GM23338 (cell line): ENCODE results near the gene MAPK11. TPM values are rescaled to one million over a fixed set of nuclear protein-coding genes. Genes with fewer than 3 reads are reported as not detected.
A peak's percentile ranks its signal among the peaks of the same experiment; 100 is the strongest.

ENCODE experiments used
- ATAC-seq: fragments of 200-7000 bp; cut with Tn5 transposase; 3 replicates; pipeline ENCODE4 v1.9.1; 2020
- DNase-seq: peaks from one replicate; pipeline ENCODE4 v3.0.0-alpha.2; 2015; ENCODE audit warnings: low spot score
- H2AFZ ChIP-seq: fragments of 200-600 bp; sonication (generic); 2 replicates; pipeline ENCODE4 v1.8.0; 2016; ENCODE audit warnings: antibody characterized with exemption, mild to moderate bottlenecking, moderate library complexity
- H3F3A ChIP-seq: fragments of 200-600 bp; sonication (generic); replicated peaks from 2 replicates; pipeline ENCODE4 v1.8.0; 2017; ENCODE audit warnings: antibody characterized with exemption, mixed run types, low read depth
- H3K27ac ChIP-seq: fragments of 200-600 bp; sonication (generic); 2 replicates; pipeline ENCODE4 v1.6.1; 2016; ENCODE audit warnings: low read depth
- H3K27me3 ChIP-seq: fragments of 200-600 bp; sonication (generic); 2 replicates; pipeline ENCODE4 v1.8.0; 2016; ENCODE audit warnings: mild to moderate bottlenecking, mixed run types, moderate library complexity; ENCODE audit not compliant: insufficient read depth
- H3K36me3 ChIP-seq: fragments of 200-600 bp; sonication (generic); 2 replicates; pipeline ENCODE4 v1.8.0; 2016; ENCODE audit warnings: mild to moderate bottlenecking; ENCODE audit not compliant: insufficient read depth
- H3K4me1 ChIP-seq: fragments of 200-600 bp; sonication (generic); 2 replicates; pipeline ENCODE4 v1.8.0; 2016; ENCODE audit warnings: mild to moderate bottlenecking, moderate library complexity; ENCODE audit not compliant: insufficient read depth
- H3K4me2 ChIP-seq: fragments of 200-600 bp; sonication (generic); 2 replicates; pipeline ENCODE4 v1.7.1; 2017; ENCODE audit warnings: mixed run types
- H3K4me3 ChIP-seq: fragments of 200-600 bp; sonication (generic); 2 replicates; pipeline ENCODE4 v1.6.1; 2016; ENCODE audit warnings: mixed run types
- H3K79me2 ChIP-seq: fragments of 200-600 bp; sonication (generic); replicated peaks from 2 replicates; pipeline ENCODE4 v1.8.0; 2017; ENCODE audit warnings: mild to moderate bottlenecking; ENCODE audit not compliant: insufficient read depth
- H3K9me2 ChIP-seq: fragments of 200-600 bp; sonication (generic); 2 replicates; pipeline ENCODE4 v1.8.0; 2017; ENCODE audit not compliant: insufficient read depth
- H4K20me1 ChIP-seq: fragments of 200-600 bp; sonication (generic); replicated peaks from 2 replicates; pipeline ENCODE4 v1.8.0; 2017; ENCODE audit warnings: mild to moderate bottlenecking; ENCODE audit not compliant: insufficient read depth
- H3K27ac Mint-ChIP-seq: 2 replicates; pipeline ENCODE4 v1.8.0; 2020; ENCODE audit warnings: inconsistent platforms, mild to moderate bottlenecking, moderate library complexity, mixed read lengths
- H3K27me3 Mint-ChIP-seq: 3 replicates; pipeline ENCODE4 v1.8.0; 2022; ENCODE audit warnings: low read depth, mild to moderate bottlenecking, moderate library complexity, mixed read lengths, inconsistent platforms; ENCODE audit not compliant: insufficient read depth, poor library complexity
- H3K36me3 Mint-ChIP-seq: 3 replicates; pipeline ENCODE4 v1.8.0; 2021; ENCODE audit warnings: low read depth, mild to moderate bottlenecking, inconsistent platforms, moderate library complexity, mixed read lengths
- H3K4me1 Mint-ChIP-seq: 3 replicates; pipeline ENCODE4 v1.8.0; 2020; ENCODE audit warnings: mild to moderate bottlenecking, inconsistent platforms, mixed read lengths
- H3K4me3 Mint-ChIP-seq: 3 replicates; pipeline ENCODE4 v1.8.0; 2021; ENCODE audit warnings: moderate library complexity, mild to moderate bottlenecking, inconsistent platforms, mixed read lengths
- H3K9me3 Mint-ChIP-seq: 3 replicates; pipeline ENCODE4 v1.8.0; 2020; ENCODE audit warnings: moderate library complexity, mild to moderate bottlenecking, inconsistent platforms, mixed read lengths
- ETS1 ChIP-seq: IDR thresholded peaks from 2 replicates; pipeline ENCODE4 v1.6.1; 2016; ENCODE audit warnings: antibody characterized with exemption
- EZH2 ChIP-seq: fragments of 200-600 bp; sonication (generic); IDR thresholded peaks from one replicate; pipeline ENCODE4 v1.8.0; 2017; ENCODE audit warnings: antibody characterized with exemption, mild to moderate bottlenecking, low read depth; ENCODE audit not compliant: unreplicated experiment
- EZH2phosphoT487 ChIP-seq: fragments of 200-600 bp; sonication (generic); IDR thresholded peaks from one replicate; pipeline ENCODE4 v1.8.1; 2018; ENCODE audit warnings: antibody characterized with exemption; ENCODE audit not compliant: unreplicated experiment
- JUNB ChIP-seq: IDR thresholded peaks from one replicate; pipeline ENCODE4 v1.6.1; 2016; ENCODE audit warnings: antibody characterized with exemption; ENCODE audit not compliant: unreplicated experiment
- NANOG ChIP-seq: IDR thresholded peaks from 2 replicates; pipeline ENCODE4 v1.6.1; 2016; ENCODE audit warnings: antibody characterized with exemption, borderline replicate concordance
- POLR2AphosphoS5 ChIP-seq: IDR thresholded peaks from 2 replicates; pipeline ENCODE4 v1.6.1; 2016; ENCODE audit warnings: antibody characterized with exemption, low read depth
- REST ChIP-seq: IDR thresholded peaks from one replicate; pipeline ENCODE4 v1.6.1; 2018; ENCODE audit warnings: antibody characterized with exemption; ENCODE audit not compliant: unreplicated experiment
- ZNF114 ChIP-seq: fragments of 250-450 bp; sonication (Bioruptor Pico); IDR thresholded peaks from 2 replicates; pipeline ENCODE4 v1.5.0; 2020; ENCODE audit warnings: mild to moderate bottlenecking, moderate library complexity
- ZNF331 ChIP-seq: fragments of 250-450 bp; sonication (Bioruptor Pico); IDR thresholded peaks from 2 replicates; pipeline ENCODE4 v1.5.0; 2020; ENCODE audit warnings: low read depth, mild to moderate bottlenecking, moderate library complexity
- ZNF462 ChIP-seq: fragments of 250-450 bp; sonication (Bioruptor Pico); IDR thresholded peaks from 2 replicates; pipeline ENCODE4 v1.5.0; 2020; ENCODE audit warnings: mild to moderate bottlenecking, moderate library complexity
- polyA plus RNA-seq: library from polyadenylated mRNA; unstranded; fragments of >200 nt; fragmentation: Nextera tagmentation; extraction: Ambion mirVana; gene quantifications from 2 replicates; pipeline ENCODE4 v1.2.1, GENCODE V29; 2016
- total RNA-seq: library from RNA; depleted of rRNA; stranded (reverse); fragments of >200 nt; shearing (Covaris generic); gene quantifications from 2 replicates; pipeline ENCODE4 v1.2.3, GENCODE V29; 2014

The MAPK11 gene
- total and polyA plus RNA-seq, 2 experiments from 2014 or later: 0.34 to 1.9 TPM

- no peak for TF ChIP-seq ZNF114
- TF ChIP-seq EZH2phosphoT487: no peak
- TF ChIP-seq EZH2: no peak
- TF ChIP-seq ZNF331 (CRISPR knock-in tag): no peak
- no peak for TF ChIP-seq NANOG
Observed at GRCh38 chr22:50293441-50294318, 23.5 kb upstream of the MAPK11 start (continued).

- Mint-ChIP-seq H3K27me3 (peaks cover 20% of the 10 kb centered on the region), H3K9me3 (no peaks in the 10 kb centered on the region; the same call in 2 of the 3 replicates), H3K4me1 (peaks cover 14% of the 10 kb centered on the region), H3K27ac (peak overlapping the region; percentile 79), H3K36me3 (peaks cover 8% of the 10 kb centered on the region; the same call in 2 of the 3 replicates), H3K4me3 (peak overlapping the region; percentile 56)
- ATAC-seq: peak; percentile 40
- Histone ChIP-seq H3K27me3 (no peaks in the 10 kb centered on the region), H3K36me3 (no peaks in the 10 kb centered on the region), H3K4me2 (peak overlapping the region; percentile 75), H3K27ac (peak overlapping the region; percentile 90), H3K9me2 (no peaks in the 10 kb centered on the region), H3F3A (no peaks in the 10 kb centered on the region; the same call in 1 of the 2 replicates), H3K4me1 (peaks cover 20% of the 10 kb centered on the region), H3K4me3 (peak overlapping the region; percentile 48), H4K20me1 (no peaks in the 10 kb centered on the region; the same call in 1 of the 2 replicates), H3K79me2 (peaks cover 48% of the 10 kb centered on the region), H2AFZ (no peak overlapping the region)
- TF ChIP-seq ZNF114 (no peak), POLR2AphosphoS5 (no peak), JUNB (no peak), EZH2 (no peak), REST (no peak), EZH2phosphoT487 (no peak), ZNF462 (CRISPR knock-in tag) (no peak), NANOG (no peak), ETS1 (no peak)
- no peak for DNase-seq
Observed at GRCh38 chr22:50292643-50293440, 22.7 kb upstream of the MAPK11 start.
